Ascending aorta (tissue), 2 donors: ENCODE results near the gene C10orf71. TPM values are rescaled to one million over a fixed set of nuclear protein-coding genes. Genes with fewer than 3 reads are reported as not detected.

Experiments
- DNase-seq, 2 donors: peaks; one replicate each; pipeline ENCODE4 v3.0.0-alpha.2; 2019; ENCODE audit warnings: low spot score in 2 of 2
- H3K27ac ChIP-seq, 2 donors: fragments of 200-600 bp; sonication (generic); one replicate each; pipeline ENCODE4 v1.5.1; 2016 to 2017; ENCODE audit warnings: mild to moderate bottlenecking in 1 of 2
- H3K27me3 ChIP-seq: fragments of 200-600 bp; sonication (generic); one replicate; pipeline ENCODE4 v1.5.1; 2017
- H3K36me3 ChIP-seq, 2 donors: fragments of 200-600 bp; sonication (generic); one replicate each; pipeline ENCODE4 v1.5.1; 2016
- H3K4me1 ChIP-seq, 2 donors: fragments of 200-600 bp; sonication (generic); one replicate each; pipeline ENCODE4 v1.5.1; 2016 to 2017; ENCODE audit warnings: mild to moderate bottlenecking in 1 of 2
- H3K4me3 ChIP-seq, 2 donors: fragments of 200-600 bp; sonication (generic); one replicate each; pipeline ENCODE4 v1.5.1; 2016 to 2017; ENCODE audit warnings: mild to moderate bottlenecking in 1 of 2
- H3K9me3 ChIP-seq, 2 donors: fragments of 200-600 bp; sonication (generic); one replicate each; pipeline ENCODE4 v1.5.1; 2016
- intact Hi-C: fragments of 100-400 bp; cut with DNase I; formaldehyde crosslinking; loops from one replicate; pipeline ENCODE4 v1.15.1; 2023
- total RNA-seq: library from RNA; depleted of rRNA; stranded (reverse); fragments of >200 nt; gene quantifications from one replicate; pipeline ENCODE4 v1.1.0, GENCODE V29; 2016
- TF ChIP-seq, protein P1 (sequence below), 3 experiments: fragments of 200-600 bp in 2 of 3; fragments of 450-650 bp in 1 of 3; sonication (generic) in 2 of 3; IDR thresholded peaks; one replicate each; pipeline ENCODE4 v1.5.1; 2016 to 2019; ENCODE audit warnings: antibody characterized with exemption in 3 of 3, mild to moderate bottlenecking in 1 of 3, moderate library complexity in 1 of 3

The C10orf71 gene
- total RNA-seq, 1 donor from 2014 or later: not detected

GRCh38 chr10:49254556-49255318, 44.2 kb upstream of the C10orf71 start:
- Histone ChIP-seq H3K27ac (no peak overlapping the region), H3K36me3 (no peaks in the 10 kb centered on the region), H3K4me1 (no peaks in the 10 kb centered on the region), H3K4me3 (no peak overlapping the region), H3K9me3 (no peaks in the 10 kb centered on the region), H3K27me3 (no peaks in the 10 kb centered on the region)
- TF ChIP-seq, protein P1, sequence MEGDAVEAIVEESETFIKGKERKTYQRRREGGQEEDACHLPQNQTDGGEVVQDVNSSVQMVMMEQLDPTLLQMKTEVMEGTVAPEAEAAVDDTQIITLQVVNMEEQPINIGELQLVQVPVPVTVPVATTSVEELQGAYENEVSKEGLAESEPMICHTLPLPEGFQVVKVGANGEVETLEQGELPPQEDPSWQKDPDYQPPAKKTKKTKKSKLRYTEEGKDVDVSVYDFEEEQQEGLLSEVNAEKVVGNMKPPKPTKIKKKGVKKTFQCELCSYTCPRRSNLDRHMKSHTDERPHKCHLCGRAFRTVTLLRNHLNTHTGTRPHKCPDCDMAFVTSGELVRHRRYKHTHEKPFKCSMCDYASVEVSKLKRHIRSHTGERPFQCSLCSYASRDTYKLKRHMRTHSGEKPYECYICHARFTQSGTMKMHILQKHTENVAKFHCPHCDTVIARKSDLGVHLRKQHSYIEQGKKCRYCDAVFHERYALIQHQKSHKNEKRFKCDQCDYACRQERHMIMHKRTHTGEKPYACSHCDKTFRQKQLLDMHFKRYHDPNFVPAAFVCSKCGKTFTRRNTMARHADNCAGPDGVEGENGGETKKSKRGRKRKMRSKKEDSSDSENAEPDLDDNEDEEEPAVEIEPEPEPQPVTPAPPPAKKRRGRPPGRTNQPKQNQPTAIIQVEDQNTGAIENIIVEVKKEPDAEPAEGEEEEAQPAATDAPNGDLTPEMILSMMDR (IDR thresholded peaks at IDR 0.05): no peak
- DNase-seq: no peak
- intact Hi-C loops: no loop called here

GRCh38 chr10:49255883-49256282, 43.1 kb upstream of the C10orf71 start:
- H3K4me3 ChIP-seq: no peak overlapping the region
- H3K9me3 ChIP-seq: no peaks in the 10 kb centered on the region
- intact Hi-C loops: no loop called here
- H3K4me1 ChIP-seq: no peaks in the 10 kb centered on the region
- no peak for DNase-seq
- H3K36me3 ChIP-seq: no peaks in the 10 kb centered on the region
- no peak overlapping the region for H3K27ac ChIP-seq
- TF ChIP-seq, protein P1 (IDR thresholded peaks at IDR 0.05): no peak
- no peaks in the 10 kb centered on the region for H3K27me3 ChIP-seq

- no peak for DNase-seq
- Histone ChIP-seq H3K27ac (no peak overlapping the region), H3K4me1 (no peaks in the 10 kb centered on the region), H3K4me3 (no peak overlapping the region), H3K9me3 (no peaks in the 10 kb centered on the region), H3K36me3 (no peaks in the 10 kb centered on the region), H3K27me3 (no peaks in the 10 kb centered on the region)
- intact Hi-C loops: no loop called here
- TF ChIP-seq, protein P1 (IDR thresholded peaks at IDR 0.05): no peak
Observed at GRCh38 chr10:49257154-49257553, 41.8 kb upstream of the C10orf71 start.

DNA sequence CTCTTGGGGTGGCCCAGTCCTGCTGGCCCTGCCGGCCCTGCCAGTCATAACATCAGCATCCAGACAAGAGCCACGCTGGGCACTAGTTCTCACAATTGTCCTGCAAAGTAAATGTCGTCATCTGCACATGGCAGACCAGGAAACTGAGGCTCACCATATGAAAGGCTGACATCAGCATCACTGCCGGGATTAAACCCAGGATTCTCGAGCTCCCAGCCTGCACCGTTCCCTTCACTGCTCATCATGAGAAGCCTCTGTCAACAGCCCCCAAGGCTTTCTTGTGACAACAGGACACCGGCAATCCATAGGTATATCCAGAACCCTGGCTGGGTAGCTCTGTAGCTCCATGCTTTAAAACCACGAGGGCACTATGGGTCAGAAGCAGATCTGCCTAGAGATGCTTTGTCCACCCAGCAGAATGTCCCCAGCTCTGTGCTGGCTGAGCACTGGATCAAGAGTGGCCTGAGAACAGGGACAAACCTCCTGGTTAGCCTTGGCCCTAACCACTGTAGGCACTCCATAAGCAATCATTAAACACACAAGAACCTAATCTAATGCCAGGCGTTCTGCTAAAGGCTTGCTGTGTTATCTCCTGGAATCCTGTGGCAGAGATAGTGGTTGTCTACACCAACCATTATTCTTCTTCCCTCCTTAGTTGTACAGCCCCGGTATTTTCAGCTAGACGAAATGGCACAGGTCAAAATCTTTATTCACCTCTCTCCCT, 41.2 kb upstream of the C10orf71 start:
- H3K27me3 ChIP-seq: no peaks in the 10 kb centered on the region
- intact Hi-C loops: no loop called here
- no peaks in the 10 kb centered on the region for H3K4me1 ChIP-seq
- no peak overlapping the region for H3K27ac ChIP-seq
- no peaks in the 10 kb centered on the region for H3K9me3 ChIP-seq
- DNase-seq: no peak
- TF ChIP-seq, protein P1 (IDR thresholded peaks at IDR 0.05): no peak
- no peak overlapping the region for H3K4me3 ChIP-seq
- H3K36me3 ChIP-seq: no peaks in the 10 kb centered on the region

- no peak for DNase-seq
- intact Hi-C loops: no loop called here
- no peak overlapping the region for H3K27ac ChIP-seq
- H3K4me3 ChIP-seq: no peak overlapping the region
- no peaks in the 10 kb centered on the region for H3K36me3 ChIP-seq
- H3K4me1 ChIP-seq: no peaks in the 10 kb centered on the region
- H3K27me3 ChIP-seq: no peaks in the 10 kb centered on the region
- H3K9me3 ChIP-seq: no peaks in the 10 kb centered on the region
- TF ChIP-seq, protein P1 (IDR thresholded peaks at IDR 0.05): no peak
Observed at GRCh38 chr10:49258350-49258683, 40.7 kb upstream of the C10orf71 start.
